Stimulated activated CD8-positive, alpha-beta memory T cell treated with anti-CD3 and anti-CD28 coated beads, Interleukin-12 subunit alpha, Interleukin-12 subunit beta, amount 100 ng/mL, for 24 hours (primary cell): ENCODE data around the gene TANK.
"Not testable (repeated sequence)": the region's sequence is repeated elsewhere in the genome, so short reads cannot be mapped to it uniquely, and the experiment has no call there.

ENCODE experiments used
- DNase-seq: peaks from one replicate; pipeline ENCODE4 v3.0.0-alpha.2; 2020; ENCODE audit errors: extremely low read depth

The TANK gene

DNA sequence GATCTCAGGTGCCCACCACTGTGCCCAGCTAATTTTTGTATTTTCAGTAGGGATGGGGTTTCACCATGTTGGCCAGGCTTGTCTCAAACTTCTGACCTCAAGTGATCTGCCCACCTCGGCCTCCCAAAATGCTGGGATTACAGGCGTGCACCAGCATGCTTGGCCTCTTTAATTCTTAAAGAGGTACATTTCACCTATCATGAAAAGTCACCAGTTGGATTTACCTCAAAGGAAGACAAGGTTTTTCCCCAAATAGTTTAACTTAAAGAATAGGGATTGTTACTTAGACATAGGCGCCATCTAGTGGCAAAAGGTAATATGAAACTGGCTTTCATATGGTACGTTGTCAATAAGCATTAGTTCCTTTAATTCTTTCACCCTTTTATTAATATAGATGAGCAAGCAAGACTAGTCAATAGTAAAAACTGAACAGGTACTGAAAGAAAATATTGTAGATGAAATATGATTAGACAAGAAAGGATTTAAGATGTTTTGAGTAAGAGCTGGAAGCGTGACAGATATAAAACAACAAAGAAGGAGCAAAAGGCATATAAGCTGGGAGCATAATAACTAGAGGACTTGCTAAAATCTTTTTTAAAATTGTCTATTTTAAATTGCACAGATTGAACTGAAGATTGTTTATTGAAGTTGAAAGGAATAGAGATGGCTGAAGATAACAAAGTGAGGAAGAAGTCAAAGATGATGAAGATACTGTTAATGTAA, 113.0 kb downstream of the TANK start:
- no peak for DNase-seq

DNA sequence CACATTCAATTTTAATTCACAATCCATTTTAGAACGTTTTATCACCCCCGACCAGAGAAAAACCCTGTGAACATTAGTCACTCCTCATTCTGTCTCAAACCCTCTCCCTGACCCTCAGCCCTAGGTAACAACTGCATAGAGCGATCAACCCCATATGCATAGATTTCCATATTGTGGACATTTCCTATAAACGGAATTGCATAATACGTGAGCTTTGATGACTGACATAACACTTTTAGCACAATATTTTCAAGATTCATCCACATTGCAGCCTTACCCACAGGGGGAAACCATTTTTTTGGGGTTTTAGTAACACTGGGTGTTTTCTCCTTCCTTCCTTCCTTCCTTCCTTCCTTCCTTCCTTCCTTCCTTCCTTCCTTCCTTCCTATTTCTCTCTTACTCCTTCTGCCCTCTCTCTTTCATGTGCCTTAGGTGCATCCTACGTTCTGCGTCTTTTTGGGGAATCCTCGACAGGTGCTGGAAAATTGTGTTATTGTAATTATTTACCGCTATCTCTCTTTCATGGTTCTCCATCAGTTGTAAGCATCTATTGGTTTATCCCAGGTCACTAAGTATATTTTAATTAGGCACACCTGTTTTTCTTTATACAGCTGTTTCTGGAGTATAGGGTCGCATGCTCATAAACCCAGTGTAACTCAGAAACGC, 118.5 kb downstream of the TANK start:
- DNase-seq = not testable (repeated sequence)

DNA sequence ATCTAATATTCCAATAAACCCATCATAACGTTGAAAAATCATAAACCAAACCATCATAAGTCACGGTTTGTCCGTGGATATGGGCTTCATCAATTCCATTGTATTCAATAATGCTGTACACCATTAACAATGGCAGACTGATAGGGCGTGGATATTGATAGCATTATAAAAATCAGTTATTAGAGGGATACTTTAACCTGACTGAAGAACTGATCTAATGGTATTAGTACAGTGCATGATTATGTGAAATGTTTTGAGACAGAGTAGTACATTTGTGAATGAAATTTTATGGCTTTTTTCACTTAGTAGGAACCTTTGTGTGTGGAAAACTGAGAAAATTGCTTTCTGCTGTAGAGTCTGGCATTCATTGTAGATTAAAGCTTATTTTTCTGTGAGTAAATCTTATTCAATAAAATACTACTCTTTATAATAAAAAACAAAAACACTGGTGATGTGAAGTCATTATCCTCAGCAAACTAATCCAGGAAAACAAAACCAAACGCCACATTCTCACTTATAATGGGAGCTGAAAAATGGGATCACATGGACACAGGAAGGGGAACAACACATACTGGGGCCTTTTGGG, 119.1 kb downstream of the TANK start:
- not testable (repeated sequence) for DNase-seq

DNA sequence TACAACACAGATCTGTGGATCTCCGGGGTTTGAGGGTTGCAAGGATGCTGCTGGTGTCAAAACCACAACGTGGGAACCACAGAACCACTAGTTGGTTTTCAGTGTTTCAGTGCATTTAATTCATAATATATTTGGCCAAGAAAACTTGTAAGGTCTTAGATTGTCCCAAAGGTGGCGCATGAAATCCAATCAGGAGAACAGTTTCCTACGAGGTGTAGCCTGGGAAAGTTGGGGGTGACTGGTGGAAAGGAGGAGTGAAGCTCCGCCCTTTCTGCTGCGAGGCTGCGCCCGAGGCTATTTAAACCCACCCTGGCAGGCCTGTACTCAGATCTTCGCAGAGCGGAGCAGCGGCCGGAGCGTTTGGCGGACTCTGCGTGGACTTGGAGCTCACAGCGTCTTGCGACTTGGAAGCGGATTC, 120.7 kb downstream of the TANK start:
- not testable (repeated sequence) for DNase-seq

DNA sequence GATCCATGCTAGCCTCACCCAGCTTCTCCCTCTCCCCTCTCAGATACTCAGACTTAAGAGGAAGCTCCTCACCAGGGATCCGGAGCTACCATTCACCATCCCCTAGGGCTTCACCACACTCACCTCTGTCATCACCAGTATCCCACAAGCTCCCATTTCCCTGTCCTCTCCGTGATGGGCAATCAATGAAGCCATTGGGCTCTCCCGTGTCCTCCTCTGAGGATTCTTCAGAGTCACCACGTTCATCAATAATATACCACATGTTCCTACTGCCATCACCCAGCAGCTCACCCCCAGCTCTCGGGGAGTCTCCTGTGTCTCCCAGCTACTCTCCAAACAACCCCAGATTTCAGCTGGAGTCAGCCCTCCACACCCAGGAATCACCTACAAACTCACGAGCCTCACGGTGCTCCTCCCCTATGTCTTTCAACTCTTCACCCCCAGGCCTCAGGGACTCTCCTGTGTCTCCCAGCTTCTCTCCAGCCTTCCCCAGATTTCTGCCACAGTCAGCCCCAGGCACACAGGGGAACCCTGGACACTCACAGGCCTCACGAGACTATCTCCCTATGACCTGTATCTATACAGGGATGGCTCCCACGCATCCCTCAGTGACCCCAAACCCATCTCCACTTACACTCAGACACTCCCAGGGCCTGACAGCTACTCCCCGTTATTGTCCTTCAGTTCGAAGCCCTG, 121.5 kb downstream of the TANK start:
- DNase-seq = not testable (repeated sequence)

DNA sequence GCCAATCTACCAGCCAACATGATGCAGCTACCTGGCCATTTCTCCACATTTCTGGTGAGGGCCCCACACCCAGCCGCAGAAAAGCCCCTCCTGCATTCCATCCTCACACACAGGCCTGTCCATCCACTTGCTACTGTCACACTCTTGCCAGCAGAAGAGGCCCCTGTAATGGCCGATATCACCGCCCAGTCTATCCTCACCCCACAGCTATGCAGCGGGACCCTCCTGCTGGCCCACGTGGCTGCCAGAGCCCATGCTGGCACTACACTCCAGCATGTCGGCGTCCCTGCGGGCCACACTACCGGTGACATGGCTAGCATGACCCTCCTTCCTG, 122.0 kb downstream of the TANK start:
- DNase-seq = not testable (repeated sequence)

DNA sequence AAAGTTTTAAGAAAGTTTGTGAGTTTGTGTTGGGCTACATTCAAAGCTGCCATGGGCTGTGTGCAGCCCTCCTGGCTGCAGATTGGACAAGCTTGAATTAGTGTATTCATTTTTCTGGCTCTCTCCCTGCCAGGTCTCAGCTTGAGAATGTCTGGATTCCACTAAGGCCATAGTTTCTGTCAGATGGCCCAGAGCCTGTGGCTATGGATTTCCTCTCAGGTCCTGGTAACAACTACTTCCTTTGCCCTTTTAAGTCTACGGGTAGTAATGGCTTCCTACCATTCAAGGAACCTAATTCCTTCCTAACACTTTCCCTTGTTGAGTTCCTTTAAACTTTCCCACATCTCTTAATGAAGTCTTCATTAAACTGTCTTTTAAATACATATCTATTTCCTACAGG, 123.7 kb downstream of the TANK start:
- no peak for DNase-seq
